ENCODE results near the gene ALG2.
"Not testable (repeated sequence)": the region's sequence is repeated elsewhere in the genome, so short reads cannot be mapped to it uniquely, and the experiment has no call there.

Gene ALG2

GRCh38 chr9:99238331-99238730 is 16.6 kb upstream of the ALG2 start:
- DNase-seq (ENCODE audit: low read depth in 2 of 2): no peak

GRCh38 chr9:99237849-99238248 is 16.1 kb upstream of the ALG2 start:
- not testable (repeated sequence) for DNase-seq (ENCODE audit: low read depth in 2 of 2)

DNA sequence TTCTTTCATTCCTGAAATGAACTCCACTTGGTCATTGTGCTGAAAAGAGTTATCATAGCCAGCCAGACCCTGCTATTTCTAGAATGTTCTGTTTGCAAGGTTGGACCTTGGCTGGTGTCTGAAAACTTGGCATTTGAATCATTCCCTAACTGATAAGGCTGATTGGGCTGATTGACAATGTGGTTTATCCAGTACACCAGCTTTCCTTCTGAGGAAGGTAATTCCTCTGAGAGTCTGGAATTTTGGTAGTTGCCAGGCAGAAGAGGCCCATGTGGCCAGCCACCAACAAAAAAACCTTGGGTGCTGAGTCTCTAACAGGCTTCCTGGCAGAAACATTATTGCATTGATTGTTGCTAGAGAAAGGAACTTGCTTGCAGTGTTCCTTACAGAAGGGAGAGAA is 15.6 kb upstream of the ALG2 start:
- no peak for DNase-seq (ENCODE audit: low read depth in 2 of 2)

GRCh38 chr9:99235926-99236634 is 14.3 kb upstream of the ALG2 start:
- no peak for DNase-seq (ENCODE audit: low read depth in 2 of 2)

- no peak for DNase-seq (ENCODE audit: low read depth in 2 of 2)
Measured at GRCh38 chr9:99235069-99235468, 13.3 kb upstream of the ALG2 start.

DNA sequence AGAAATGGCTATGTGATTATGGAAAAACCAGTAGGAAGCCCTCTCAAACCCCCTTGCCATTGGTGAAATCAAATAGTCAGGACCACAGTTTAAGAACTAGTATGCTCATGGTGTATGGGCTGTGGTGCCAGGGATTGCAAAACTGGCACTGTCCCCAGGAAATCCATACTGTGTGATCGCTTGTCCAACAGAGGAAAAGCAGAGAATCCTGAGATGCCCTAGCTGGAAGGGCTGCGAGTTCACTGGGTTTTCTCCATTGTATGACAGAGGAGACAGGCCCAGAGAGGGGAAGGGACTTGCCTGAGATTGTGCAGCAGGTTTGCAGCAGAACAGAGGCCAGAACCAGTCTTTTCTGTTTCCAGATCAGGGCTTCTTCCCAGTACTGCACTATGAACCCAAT is 12.9 kb upstream of the ALG2 start:
- no peak for DNase-seq (ENCODE audit: low read depth in 2 of 2)

GRCh38 chr9:99231711-99232110 is 10.0 kb upstream of the ALG2 start:
- DNase-seq (ENCODE audit: low read depth in 2 of 2): no peak

- DNase-seq (ENCODE audit: low read depth in 2 of 2): no peak
Measured at GRCh38 chr9:99230206-99230605, 8.5 kb upstream of the ALG2 start.

DNA sequence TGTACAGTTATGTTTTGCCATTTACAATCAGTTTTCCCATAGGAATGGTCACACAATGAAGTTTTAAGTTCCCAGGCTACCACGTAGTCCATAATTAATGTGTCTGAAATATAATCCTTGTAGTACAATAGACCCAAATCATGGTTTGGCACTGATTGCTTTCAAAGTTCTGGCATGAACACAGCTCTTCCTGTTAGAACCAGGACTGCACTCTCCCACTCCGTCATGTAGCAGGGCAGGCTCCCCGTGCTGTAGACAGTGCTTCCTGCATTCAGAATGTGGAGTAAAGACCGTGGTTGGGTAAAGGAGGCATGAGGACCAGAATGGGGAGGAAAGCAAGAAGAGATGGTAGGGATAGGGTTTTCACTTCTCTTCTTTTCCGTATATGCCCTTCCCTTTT is 4.3 kb upstream of the ALG2 start:
- no peak for DNase-seq (ENCODE audit: low read depth in 2 of 2)

- DNase-seq (ENCODE audit: low read depth in 2 of 2): no peak
Measured at GRCh38 chr9:99224445-99224844, 2.7 kb upstream of the ALG2 start.

DNA sequence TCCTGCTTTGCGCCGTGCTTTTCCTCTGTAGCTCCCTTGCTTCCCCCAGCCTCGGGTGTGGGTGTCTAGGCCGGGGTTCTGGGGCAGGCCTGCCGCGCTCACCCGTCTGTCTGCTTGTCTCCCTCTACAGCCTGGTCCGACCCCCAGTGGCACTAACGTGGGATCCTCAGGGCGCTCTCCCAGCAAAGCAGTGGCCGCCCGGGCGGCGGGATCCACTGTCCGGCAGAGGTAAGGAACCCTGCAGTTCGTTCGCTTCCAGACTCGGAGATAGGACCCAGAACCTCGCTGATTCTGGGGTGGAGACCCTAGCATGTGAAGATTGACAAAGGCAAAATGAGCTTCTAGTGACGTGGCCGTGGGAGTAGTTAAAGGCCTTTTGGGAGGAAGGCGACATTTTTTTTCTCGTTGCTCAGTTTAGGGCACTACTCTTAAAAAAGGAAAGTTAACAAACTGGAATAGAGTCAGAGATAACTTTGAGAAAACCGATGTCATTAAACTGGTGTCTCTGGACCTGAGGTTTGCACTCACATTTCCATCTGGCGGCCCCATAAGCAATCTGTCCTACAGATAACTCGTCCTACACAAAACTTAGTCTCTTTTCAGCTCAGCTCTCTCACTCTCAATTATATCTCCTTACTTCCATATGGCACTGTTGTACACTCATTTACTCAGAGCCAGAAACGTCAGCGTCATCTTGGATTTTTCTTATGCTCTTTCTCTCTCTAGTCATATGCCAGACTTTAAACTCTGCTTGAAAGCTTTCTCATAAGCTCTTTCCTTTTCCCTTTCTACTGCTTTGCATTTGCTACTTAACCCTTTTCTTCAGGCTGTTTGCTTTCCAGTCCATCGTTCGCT is 901 bp upstream of the ALG2 start:
- no peak for DNase-seq (ENCODE audit: low read depth in 2 of 2)

- no peak for DNase-seq (ENCODE audit: low read depth in 2 of 2)
Measured at GRCh38 chr9:99221266-99221620, 499 bp downstream of the ALG2 start.

DNA sequence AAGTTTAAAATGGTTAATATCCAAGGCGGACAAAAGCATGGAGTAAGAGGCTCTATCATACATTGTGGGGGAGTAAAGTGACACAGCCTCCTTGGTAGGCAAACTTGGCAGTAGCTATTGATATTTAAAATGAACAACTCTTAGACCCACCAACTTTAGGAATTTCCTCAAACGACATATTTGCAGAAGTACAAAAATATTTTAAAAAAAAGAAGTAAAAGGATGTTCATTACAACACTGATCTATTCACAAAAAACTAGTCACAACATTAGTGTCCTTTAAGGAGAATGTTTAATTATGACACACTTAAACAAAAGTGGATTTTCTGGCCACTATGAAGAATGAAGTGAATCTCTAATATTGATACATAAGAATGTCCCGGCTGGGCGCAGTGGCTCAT is 1.7 kb downstream of the ALG2 start:
- no peak for DNase-seq (ENCODE audit: low read depth in 2 of 2)

GRCh38 chr9:99216073-99216472 is 5.7 kb downstream of the ALG2 start:
- no peak for DNase-seq (ENCODE audit: low read depth in 2 of 2)

GRCh38 chr9:99213197-99213596 is 8.5 kb downstream of the ALG2 start:
- no peak for DNase-seq (ENCODE audit: low read depth in 2 of 2)

DNA sequence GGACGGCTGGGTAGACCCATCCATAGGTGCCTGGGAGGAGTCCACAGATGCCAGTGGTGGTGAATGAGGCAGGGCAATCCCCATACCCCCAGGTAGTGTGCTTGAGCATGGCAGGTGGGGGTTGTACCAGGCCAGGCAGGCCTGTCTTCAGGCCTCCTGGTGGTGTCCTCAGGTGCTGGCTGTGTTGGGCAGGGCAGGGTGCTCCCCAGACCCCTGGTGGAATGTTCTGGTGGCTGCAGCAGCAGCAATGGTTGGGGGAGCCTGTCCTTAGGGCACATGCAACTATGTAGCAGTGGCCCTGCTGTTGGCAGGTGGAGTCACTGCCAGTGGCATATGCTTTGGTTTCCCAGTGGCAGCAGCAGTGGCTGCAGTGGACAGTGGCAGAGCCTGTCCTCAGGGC is 10.0 kb downstream of the ALG2 start:
- DNase-seq (ENCODE audit: low read depth in 2 of 2): no peak

DNA sequence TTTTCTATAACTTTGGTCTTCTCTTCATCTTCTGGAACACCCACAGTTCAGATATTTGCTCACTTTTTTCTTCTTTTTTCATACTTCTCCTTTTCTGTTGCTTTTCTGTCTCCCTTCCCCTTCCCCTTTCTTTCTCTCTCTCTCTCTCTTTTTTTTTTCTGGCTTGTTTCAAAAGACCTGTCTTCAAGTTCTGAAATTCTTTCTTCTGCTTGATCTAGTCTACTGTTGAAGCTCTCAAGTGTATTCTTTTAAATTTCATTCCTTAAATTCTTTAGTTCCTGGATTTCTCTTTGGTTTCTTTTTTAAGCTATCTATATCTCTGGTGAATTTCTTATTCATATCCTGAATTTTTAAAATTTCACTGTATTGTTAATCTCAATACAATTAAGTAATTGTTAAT is 11.2 kb downstream of the ALG2 start:
- no peak for DNase-seq (ENCODE audit: low read depth in 2 of 2)

- DNase-seq (ENCODE audit: low read depth in 2 of 2): no peak
Measured at GRCh38 chr9:99201603-99202002, 20.1 kb downstream of the ALG2 start.

DNA sequence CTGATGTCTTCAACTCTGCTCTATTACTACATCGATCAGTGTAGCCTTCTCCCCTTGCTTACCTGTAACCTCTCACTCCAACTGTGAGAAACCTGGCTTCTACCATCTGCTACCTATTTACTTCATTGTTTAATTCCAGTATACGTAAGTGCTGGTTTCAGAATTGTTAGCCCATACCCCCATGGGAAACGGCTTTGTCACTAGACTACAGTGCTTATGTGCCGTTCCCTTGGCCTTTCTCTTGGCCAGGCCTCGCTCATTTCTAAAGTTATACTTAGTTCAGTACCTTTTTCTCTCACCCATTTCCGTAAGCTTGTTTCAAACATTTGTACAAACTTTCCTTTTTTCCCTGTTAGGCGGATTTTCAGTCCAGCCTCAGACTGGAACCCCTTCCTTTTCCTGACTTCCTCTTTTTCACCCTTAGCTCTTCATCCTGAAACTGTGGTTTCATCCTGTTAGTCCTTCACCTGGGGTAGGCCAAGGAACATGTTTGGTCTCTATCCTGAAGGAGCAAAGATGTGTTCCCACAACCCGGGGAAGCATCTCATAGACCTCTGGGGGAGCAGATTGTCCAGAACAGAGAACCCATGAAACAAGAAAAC is 21.7 kb downstream of the ALG2 start:
- no peak for DNase-seq (ENCODE audit: low read depth in 2 of 2)

GRCh38 chr9:99197987-99198386 is 23.8 kb downstream of the ALG2 start:
- no peak for DNase-seq (ENCODE audit: low read depth in 2 of 2)

DNA sequence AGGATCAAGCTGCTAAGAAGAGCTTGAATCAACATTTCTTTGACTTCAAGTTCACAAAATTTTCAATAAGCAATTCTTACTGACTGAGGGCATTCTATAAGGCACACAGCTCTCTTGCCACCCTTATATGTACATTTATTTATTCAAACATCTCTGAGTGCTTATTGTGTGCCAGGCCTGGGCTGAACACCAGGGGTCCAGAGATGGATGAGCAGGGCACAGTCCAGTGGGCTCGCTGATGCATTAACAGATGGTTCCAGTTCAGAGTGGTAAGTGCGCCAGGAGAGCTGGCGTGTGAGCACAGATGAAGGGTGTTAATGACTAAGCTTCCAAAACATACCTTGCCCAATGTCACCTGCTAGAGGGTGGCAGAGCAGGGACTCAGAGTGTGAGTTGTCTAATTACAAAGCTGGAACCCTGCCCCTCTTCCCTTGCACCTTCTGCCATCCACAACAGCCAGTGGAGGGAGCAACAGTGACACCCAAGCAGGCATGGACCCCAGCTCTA is 24.6 kb downstream of the ALG2 start:
- no peak for DNase-seq (ENCODE audit: low read depth in 2 of 2)

GRCh38 chr9:99196484-99196883 is 25.3 kb downstream of the ALG2 start:
- not testable (repeated sequence) for DNase-seq (ENCODE audit: low read depth in 2 of 2)

DNA sequence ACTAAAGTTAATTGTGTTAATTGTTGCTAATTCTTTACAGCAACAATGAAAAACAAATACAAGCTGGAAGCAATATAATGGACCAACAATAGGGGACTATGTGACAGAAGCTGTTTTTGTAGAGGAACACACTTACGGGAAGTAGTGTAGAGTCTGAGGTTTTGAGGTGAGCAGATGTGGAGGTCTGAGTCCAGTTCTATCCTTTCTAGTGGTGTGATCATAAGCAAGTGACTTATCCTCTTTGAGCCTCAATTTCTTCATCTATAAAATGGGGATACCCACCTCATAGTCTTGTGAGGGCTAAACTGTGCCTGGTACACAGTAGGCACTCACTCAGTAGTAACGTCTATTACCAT is 28.3 kb downstream of the ALG2 start:
- DNase-seq (ENCODE audit: low read depth in 2 of 2): no peak
